ENCODE results near the gene IPO4. TPM values are rescaled to one million over a fixed set of nuclear protein-coding genes. Genes with fewer than 3 reads are reported as not detected.

The IPO4 gene
- polyA plus RNA-seq, 1 donor (not counting 4 experiments of a cell fraction or from before 2014, with no cell fraction given), result 18.6 TPM

DNA sequence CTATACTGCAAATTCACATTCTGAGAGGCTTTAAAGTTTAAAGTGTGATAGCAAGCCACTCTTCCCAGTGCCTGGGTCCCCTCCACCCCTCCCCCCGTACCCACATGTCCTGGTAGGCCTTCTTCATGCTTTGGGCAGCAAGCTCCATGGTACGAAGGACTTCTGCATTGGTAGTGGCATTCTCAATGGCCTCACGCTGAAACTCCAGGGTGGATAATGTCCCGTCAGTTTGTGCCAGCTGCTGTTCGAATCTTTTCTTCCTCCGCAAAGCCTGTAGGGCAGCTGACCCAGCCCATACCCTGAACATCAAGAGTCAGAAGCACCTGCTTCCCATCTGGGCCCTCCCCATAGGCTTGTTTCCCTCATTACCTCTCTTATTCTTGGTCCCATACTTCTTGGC is 22.7 kb upstream of the IPO4 start:
- H3K36me3 ChIP-seq (ENCODE audit: control insufficient read depth in 2 of 2, extremely low read depth in 1 of 2, insufficient read depth in 2 of 2, low read length in 2 of 2), result peaks cover 18 to 25% of the 10 kb centered on the region in 2 experiments
- FAIRE-seq, result no peak
- no peaks in the 10 kb centered on the region for H4K20me1 ChIP-seq (ENCODE audit: control insufficient read depth, extremely low read depth, insufficient read depth, low read length)
- dilution Hi-C loops (cut with MboI; ENCODE audit: extremely low pct_ligation_motif_present, low sequenced_read_pairs), result no loop called here
- H3K4me2 ChIP-seq (ENCODE audit: control insufficient read depth, extremely low read depth, insufficient read depth, low read depth, low read length), result no peak overlapping the region
- no peak overlapping the region for H3K4me3 ChIP-seq (ENCODE audit: control insufficient read depth in 2 of 3, extremely low read depth in 1 of 3, insufficient read depth in 2 of 3, low read depth in 1 of 3, low read length in 3 of 3)
- H3K4me1 ChIP-seq (ENCODE audit: control insufficient read depth, extremely low read depth, insufficient read depth, low read length), result peaks cover 11% of the 10 kb centered on the region
- H3K9me1 ChIP-seq (ENCODE audit: control insufficient read depth, extremely low read depth, insufficient read depth, low read length), result no peaks in the 10 kb centered on the region
- no peaks in the 10 kb centered on the region for H3K27me3 ChIP-seq (ENCODE audit: control insufficient read depth, extremely low read depth, insufficient read depth, low read length)
- H3K9me3 ChIP-seq (ENCODE audit: control insufficient read depth, low read depth, low read length), result no peaks in the 10 kb centered on the region
- H3K79me2 ChIP-seq (ENCODE audit: control insufficient read depth, insufficient read depth, low read length), result peaks cover 4% of the 10 kb centered on the region
- H3K27ac ChIP-seq (ENCODE audit: control insufficient read depth, insufficient read depth, low read length), result no peak overlapping the region
- no peak for DNase-seq (ENCODE audit: low read depth, low spot score)
- H3K9ac ChIP-seq (ENCODE audit: control insufficient read depth, extremely low read depth, insufficient read depth, low read length), result no peak overlapping the region
- TF ChIP-seq EZH2 (IDR thresholded peaks at IDR 0.05; ENCODE audit: low read length), result no peak
- TF ChIP-seq, protein P1, sequence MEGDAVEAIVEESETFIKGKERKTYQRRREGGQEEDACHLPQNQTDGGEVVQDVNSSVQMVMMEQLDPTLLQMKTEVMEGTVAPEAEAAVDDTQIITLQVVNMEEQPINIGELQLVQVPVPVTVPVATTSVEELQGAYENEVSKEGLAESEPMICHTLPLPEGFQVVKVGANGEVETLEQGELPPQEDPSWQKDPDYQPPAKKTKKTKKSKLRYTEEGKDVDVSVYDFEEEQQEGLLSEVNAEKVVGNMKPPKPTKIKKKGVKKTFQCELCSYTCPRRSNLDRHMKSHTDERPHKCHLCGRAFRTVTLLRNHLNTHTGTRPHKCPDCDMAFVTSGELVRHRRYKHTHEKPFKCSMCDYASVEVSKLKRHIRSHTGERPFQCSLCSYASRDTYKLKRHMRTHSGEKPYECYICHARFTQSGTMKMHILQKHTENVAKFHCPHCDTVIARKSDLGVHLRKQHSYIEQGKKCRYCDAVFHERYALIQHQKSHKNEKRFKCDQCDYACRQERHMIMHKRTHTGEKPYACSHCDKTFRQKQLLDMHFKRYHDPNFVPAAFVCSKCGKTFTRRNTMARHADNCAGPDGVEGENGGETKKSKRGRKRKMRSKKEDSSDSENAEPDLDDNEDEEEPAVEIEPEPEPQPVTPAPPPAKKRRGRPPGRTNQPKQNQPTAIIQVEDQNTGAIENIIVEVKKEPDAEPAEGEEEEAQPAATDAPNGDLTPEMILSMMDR (optimal IDR thresholded peaks at IDR 0.05 in 1 of 3, IDR thresholded peaks at IDR 0.05 in 1 of 3, conservative IDR thresholded peaks at IDR 0.05 in 1 of 3; ENCODE audit: extremely low read depth in 1 of 3, insufficient read depth in 2 of 3, low read length in 3 of 3), result no peak
- no peak overlapping the region for H2AFZ ChIP-seq (ENCODE audit: control insufficient read depth, low read length)

DNA sequence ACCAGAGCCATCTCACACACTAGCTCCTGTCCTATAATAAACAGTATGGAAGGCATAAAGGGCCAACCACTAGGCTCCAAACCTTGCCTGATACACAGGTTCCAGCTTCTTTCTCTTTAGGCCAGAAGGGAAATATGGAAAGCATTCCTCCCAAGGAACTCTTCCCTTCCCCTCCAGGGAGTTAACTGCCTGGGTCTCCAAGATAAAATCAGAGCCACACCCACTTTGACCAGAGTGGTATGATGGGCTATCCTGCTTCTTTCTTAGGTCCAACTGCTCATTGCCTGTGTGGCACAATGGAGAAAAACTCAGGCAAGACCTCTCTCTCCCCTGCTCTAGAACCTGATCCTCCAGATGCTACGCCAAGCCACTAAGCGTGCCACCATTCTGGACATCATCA is 19.0 kb upstream of the IPO4 start:
- no peak overlapping the region for H3K27ac ChIP-seq (ENCODE audit: control insufficient read depth, insufficient read depth, low read length)
- H3K79me2 ChIP-seq (ENCODE audit: control insufficient read depth, insufficient read depth, low read length), result peaks cover 4% of the 10 kb centered on the region
- H3K9me3 ChIP-seq (ENCODE audit: control insufficient read depth, low read depth, low read length), result no peaks in the 10 kb centered on the region
- no peak overlapping the region for H3K9ac ChIP-seq (ENCODE audit: control insufficient read depth, extremely low read depth, insufficient read depth, low read length)
- dilution Hi-C loops (cut with MboI; ENCODE audit: extremely low pct_ligation_motif_present, low sequenced_read_pairs), result no loop called here
- no peak for DNase-seq (ENCODE audit: low read depth, low spot score)
- no peak overlapping the region for H3K4me2 ChIP-seq (ENCODE audit: control insufficient read depth, extremely low read depth, insufficient read depth, low read depth, low read length)
- H3K36me3 ChIP-seq (ENCODE audit: control insufficient read depth in 2 of 2, extremely low read depth in 1 of 2, insufficient read depth in 2 of 2, low read length in 2 of 2), result peaks cover 25 to 30% of the 10 kb centered on the region in 2 experiments
- no peak overlapping the region for H2AFZ ChIP-seq (ENCODE audit: control insufficient read depth, low read length)
- H3K27me3 ChIP-seq (ENCODE audit: control insufficient read depth, extremely low read depth, insufficient read depth, low read length), result no peaks in the 10 kb centered on the region
- FAIRE-seq, result no peak
- H4K20me1 ChIP-seq (ENCODE audit: control insufficient read depth, extremely low read depth, insufficient read depth, low read length), result no peaks in the 10 kb centered on the region
- no peaks in the 10 kb centered on the region for H3K4me1 ChIP-seq (ENCODE audit: control insufficient read depth, extremely low read depth, insufficient read depth, low read length)
- no peak overlapping the region for H3K4me3 ChIP-seq (ENCODE audit: control insufficient read depth in 2 of 3, extremely low read depth in 1 of 3, insufficient read depth in 2 of 3, low read depth in 1 of 3, low read length in 3 of 3)
- no peaks in the 10 kb centered on the region for H3K9me1 ChIP-seq (ENCODE audit: control insufficient read depth, extremely low read depth, insufficient read depth, low read length)
- TF ChIP-seq, protein P1 (optimal IDR thresholded peaks at IDR 0.05 in 1 of 3, IDR thresholded peaks at IDR 0.05 in 1 of 3, conservative IDR thresholded peaks at IDR 0.05 in 1 of 3; ENCODE audit: extremely low read depth in 1 of 3, insufficient read depth in 2 of 3, low read length in 3 of 3), result no peak
- TF ChIP-seq EZH2 (IDR thresholded peaks at IDR 0.05; ENCODE audit: low read length), result no peak

All from keratinocyte (primary cell).